Upper lobe of left lung (tissue), 4 donors: ENCODE data around the gene CACNG8.

Experiments
- CTCF ChIP-seq, 6 experiments: fragments of 450-650 bp in 4 of 6; fragments of 200-600 bp in 2 of 6; sonication (generic) in 2 of 6; IDR thresholded peaks; one replicate each; pipeline ENCODE4 v1.5.1; 2016 to 2019; ENCODE audit warnings: antibody characterized with exemption in 6 of 6
- EP300 ChIP-seq, 4 donors: sonication (generic); formaldehyde crosslinking; IDR thresholded peaks; one replicate each; pipeline ENCODE4 v1.5.1; 2017; ENCODE audit warnings: antibody characterized with exemption in 4 of 4, control low read depth in 2 of 4
- POLR2A ChIP-seq, 4 donors: fragments of 450-650 bp; IDR thresholded peaks; one replicate each; pipeline ENCODE4 v1.5.1; 2016 to 2017; ENCODE audit warnings: antibody characterized with exemption in 4 of 4, mild to moderate bottlenecking in 2 of 4
- POLR2AphosphoS5 ChIP-seq, 2 donors: sonication (generic); formaldehyde crosslinking; IDR thresholded peaks; one replicate each; pipeline ENCODE4 v1.5.1; 2017; ENCODE audit warnings: antibody characterized with exemption in 2 of 2

DNA sequence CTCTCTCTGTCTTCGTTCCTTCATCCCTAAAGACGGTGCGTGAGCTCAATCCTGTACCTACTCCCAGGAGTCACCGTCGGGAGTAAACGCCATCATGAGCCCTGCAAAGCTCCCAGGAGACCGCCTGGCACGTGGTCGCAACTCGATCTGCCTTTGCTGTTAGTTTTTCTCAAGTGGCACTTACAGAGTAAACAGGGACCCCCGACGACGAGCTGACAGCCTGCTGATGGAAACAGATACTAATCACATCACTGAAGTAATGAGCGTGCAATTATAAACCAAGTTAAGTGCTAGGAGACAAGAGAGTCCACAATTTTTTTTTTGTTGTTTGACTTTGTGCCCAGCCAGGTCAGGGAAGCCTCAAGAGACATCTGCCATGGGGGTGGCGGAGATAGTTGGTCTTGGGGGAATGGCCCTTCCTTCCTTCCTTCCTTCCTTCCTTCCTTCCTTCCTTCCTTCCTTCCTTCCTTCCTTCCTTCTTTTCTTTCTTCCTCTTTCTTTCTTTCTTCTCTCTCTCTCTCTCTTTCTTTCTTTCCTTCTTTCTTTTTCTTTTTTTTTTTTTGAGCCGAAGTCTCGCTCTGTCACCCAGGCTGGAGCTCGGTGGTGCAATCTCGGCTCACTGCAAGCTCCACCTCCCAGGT, 52.3 kb downstream of the CACNG8 start:
- TF ChIP-seq EP300 (IDR thresholded peaks at IDR 0.05) (no peak), CTCF (IDR thresholded peaks at IDR 0.05) (no peak), POLR2AphosphoS5 (IDR thresholded peaks at IDR 0.05) (no peak), POLR2A (IDR thresholded peaks at IDR 0.05) (no peak)
